MM.1S (cell line): ENCODE results near the gene AGR2.

Experiments
- CTCF ChIP-seq: fragments of 300-600 bp; sonication (generic); IDR thresholded peaks from 2 replicates; pipeline ENCODE4 v1.5.1; 2016; ENCODE audit warnings: antibody characterized with exemption, low read length, mixed read lengths
- EZH2 ChIP-seq: fragments of 300-600 bp; sonication (generic); optimal IDR thresholded peaks from 2 replicates; pipeline ENCODE3; 2017; ENCODE audit warnings: low read depth, mild to moderate bottlenecking, antibody characterized with exemption, low read length, mixed read lengths
- EZH2phosphoT487 ChIP-seq: fragments of 300-600 bp; sonication (generic); IDR thresholded peaks from 2 replicates; pipeline ENCODE4 v1.6.1; 2018; ENCODE audit warnings: antibody characterized with exemption, low read length

DNA sequence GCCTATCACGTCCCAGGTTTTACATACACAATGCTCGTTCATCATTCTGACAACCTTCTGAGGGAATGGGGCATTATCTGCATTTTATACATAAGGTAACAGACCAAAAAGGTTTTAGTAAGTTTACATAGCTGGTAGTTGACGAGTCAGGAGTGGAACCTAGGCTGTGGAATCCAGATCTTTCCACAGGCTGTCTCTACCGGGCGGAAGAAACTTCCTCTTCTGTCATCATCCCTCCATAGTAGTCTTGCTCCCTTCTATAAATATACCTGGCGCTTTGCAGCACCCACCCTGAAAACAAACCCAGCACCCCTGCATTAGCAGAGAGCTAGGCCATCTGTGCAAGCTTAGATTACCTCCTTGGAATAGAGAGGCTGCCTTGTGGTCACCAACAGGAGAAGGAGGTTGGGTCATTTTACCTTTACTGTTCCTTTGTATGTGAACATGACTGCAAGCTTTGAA lies 49.9 kb downstream of the AGR2 start:
- TF ChIP-seq CTCF: no peak
- no peak for TF ChIP-seq EZH2
- TF ChIP-seq EZH2phosphoT487: no peak
